GM18873 (cell line): ENCODE data around the gene TTPAL.

Source experiments
- ATAC-seq: cut with Tn5 transposase; IDR thresholded peaks from one replicate; pipeline ENCODE4 v1.9.1; 2021; ENCODE audit warnings: mild to moderate bottlenecking, moderate library complexity, moderate number of reproducible peaks; ENCODE audit not compliant: unreplicated experiment, low FRiP score

TTPAL gene

DNA sequence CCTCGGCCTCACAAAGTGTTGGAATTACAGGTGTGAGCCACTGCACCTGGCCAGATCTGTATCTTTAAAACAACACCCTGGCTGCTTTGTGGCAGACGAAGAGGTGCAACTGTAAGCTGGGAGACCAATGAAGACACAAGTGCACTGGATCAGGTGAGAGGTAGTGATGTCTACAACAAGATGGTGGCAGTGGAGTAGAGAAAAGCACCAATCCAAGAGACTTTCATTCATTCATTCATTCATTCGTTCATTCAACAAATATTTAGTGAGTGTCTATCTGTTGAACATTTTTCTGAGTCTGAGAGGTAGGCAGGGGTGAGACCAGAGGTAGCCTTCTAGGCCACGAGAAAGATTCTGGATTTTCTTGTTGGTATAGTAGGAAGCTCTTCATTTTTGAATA is 36.9 kb upstream of the TTPAL start:
- ATAC-seq = no peak

DNA sequence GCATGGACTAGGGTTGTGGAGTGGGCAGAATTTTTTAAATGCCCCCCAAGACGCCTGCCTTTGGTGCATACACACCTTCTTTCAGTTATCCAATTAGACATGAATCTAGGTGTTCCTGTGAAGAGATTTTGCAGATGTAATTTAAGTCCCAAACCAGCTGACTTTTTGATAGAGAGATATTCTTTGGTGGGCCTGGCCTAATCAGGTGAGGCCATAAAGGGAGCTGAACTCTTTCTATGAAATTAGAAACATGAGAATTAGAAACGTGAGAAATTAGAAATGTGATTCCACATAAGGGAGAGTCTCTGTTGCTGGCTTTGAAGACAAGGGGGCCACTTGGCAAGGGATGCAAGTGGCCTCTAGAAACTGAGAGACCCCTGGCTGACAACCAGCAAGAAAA is 36.4 kb upstream of the TTPAL start:
- ATAC-seq = no peak

DNA sequence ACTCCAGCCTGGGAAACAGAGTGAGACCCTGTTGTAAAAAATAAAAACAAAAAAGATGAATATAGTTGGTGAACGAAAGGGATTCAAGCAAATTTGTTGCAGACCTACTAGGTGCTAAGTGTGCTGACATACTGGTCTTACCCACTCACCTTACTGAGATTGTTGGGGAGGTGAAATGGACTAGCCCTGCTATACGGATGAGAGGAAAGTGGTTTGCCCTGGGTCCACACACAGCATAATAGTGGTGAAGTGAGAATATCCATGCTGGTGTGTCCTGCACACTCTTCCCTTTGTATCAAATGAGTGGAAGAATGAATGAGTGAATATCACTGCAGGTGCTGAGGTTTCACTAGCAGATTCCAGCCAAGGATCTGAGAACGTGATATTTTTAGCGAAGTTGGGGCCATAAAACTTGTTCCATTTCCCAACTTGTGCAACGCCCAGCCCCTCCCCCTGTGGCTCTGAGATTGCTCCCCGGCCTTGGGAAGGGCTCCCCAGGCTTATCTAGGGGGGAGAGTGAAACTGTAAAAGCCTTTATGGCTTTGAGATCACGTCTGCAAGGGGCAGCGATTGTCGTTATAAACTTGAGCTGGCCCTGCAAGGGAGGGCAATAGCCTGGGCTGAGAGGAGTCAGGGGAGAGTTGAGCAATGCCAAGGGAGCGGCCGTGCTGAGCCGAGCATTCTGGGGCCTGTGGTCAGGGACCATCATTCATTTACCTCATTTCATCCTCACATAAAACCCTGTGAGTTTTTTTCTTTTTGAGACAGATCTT is 33.2 kb upstream of the TTPAL start:
- no peak for ATAC-seq

DNA sequence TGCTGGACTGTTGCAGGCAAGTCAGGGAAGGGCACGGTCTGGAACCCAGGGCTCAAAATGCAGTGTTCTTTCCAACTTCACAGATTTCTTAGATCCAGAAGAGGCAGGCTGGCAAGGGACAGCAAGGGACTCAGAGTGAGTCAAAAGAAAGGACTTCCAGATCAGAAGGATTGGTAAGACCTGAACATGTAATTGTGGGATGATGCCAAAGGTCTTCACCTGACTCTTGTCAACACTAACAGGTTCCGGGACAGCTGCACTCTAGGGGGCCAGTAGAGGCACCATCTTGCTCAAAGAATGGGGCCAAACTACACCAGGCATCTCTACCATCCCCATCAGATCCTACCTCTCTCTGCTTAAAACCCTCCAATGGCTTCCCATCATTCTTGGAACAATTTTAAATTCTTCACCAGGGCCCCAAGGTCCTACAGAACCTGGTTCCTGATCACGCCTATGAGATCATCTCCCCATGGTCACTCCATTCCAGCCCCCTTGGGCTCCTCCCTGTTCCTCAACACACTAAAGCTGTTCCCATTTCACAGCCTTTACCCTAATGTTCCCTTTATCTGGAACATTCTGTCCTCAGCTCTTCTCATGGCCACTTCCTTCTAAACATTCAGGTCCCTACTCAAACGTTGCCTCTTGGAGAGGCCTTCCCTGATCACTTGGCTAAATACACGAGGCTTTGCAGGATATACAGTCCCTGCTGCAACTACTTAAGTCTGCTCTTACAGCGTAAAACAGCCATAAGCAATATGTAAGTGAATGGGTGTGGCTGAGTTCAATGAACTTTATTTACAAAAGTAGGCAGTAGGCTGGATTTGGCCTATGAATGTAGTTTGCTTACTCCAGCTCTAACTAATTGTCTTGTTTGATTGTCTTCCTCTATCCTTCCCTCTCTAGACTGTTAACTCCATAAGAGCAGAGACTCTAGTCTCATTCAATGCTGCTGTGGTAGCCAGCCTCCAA is 29.6 kb upstream of the TTPAL start:
- ATAC-seq = no peak

DNA sequence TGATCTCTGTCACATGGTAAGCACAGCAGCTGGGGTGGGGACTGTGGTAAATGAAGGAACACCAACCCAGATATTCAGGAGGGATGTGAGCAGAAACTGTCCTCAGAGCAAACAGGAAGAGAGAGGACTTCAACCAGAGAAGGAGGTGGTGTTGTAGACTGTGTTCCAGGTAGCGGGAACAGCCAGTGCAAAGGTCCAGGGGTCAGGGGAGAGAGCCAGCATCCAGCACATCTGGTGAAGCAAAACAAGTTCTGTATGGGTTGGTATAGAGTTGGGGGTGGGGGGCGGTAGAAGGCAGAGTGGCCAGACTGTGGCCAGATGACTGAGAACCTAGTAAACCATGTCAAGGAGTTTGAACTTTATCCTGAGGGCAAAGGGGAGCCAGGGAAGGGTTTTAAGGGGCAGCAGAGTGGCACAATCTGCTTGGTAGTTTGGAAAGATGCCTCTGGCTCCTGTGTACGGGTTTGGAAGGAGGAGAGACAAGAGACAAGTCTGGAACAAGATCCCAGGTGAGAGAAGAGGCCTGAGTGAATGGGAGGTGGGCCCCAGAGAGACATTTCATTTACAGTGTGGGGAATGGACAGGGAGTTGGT is 27.8 kb upstream of the TTPAL start:
- ATAC-seq = no peak

DNA sequence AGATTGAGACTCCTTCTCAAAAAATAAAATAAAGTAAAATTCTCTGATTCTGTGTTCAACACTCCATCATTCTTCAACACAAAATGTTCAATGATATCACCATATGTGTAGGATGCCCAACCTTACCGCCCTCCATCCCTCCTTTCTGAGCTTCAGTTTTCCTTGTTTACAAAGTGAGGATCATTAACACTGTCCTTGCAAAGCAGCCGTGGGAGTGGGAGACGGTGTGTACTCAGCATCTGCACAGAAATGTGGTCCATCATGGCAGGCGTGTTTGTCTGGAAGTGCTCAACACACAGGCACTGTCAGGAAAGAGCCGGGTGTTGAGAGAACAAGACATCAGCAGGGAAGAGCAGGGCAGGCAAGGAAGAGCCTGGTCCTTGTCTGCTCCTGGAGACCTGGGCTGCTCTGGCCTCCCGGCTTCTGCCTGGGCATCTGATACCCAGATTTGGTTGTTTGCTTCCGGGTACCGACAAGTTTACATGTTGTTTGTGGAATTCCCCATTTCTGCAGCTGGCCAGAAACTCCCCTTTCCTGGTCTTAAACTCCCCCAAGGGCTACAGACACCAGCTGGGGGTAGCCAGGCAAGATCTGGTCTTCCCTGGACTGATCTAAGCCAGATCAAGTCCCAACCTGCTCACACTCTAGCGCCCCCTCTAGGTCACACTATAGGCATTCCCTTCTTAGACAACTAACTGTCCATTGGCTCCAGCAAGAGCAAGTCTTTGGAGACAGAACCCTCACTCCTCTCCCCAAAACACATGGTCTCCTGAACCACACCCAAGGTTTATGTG is 26.7 kb upstream of the TTPAL start:
- no peak for ATAC-seq

DNA sequence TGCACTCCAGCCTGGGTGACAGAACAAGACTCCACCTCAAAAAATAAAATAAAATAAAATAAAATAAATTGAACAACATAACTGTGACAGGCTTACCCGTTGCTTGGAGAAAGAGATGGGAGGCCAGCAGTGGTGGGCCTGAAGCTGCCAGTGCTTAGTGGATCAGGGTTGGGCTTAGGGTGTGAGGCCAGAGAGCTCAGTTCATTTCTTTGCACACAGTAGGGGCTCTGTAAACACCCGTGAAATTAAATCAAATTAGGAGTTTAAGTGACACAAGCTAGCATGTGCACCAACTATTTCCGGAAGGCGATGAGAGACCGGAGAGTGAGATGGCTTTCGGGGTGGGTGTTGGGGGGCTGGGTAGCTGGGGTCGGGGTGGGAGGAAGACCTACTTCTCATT is 25.8 kb upstream of the TTPAL start:
- ATAC-seq = no peak

DNA sequence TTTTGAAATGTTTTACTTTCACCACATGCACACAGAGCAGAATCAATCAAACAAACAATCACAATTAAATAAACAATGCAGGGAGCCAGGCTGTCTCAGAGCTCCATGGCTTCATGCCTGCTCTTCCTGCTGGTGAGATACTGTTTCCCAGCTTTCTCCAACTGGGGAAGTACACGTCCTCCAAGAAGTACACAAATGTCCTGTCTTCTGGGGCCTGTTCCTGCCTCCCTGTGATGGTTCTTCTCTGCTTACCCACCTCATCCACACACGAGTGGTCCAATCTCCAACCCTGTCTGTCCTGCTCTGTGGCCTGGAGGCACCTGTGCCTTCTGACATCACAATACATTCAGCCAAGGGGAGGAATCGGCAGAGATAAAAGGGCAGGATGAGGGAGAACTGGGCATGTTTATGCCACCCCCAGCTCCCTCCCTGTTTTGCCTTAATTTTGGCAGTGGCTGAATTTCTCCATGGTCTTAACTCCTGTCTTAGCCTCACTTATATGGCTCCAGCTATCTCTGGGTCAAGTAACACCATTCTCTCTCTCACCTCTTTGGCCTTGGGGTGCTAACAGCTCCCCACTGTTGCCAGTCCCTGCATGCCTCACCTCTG is 25.3 kb upstream of the TTPAL start:
- ATAC-seq = no peak

DNA sequence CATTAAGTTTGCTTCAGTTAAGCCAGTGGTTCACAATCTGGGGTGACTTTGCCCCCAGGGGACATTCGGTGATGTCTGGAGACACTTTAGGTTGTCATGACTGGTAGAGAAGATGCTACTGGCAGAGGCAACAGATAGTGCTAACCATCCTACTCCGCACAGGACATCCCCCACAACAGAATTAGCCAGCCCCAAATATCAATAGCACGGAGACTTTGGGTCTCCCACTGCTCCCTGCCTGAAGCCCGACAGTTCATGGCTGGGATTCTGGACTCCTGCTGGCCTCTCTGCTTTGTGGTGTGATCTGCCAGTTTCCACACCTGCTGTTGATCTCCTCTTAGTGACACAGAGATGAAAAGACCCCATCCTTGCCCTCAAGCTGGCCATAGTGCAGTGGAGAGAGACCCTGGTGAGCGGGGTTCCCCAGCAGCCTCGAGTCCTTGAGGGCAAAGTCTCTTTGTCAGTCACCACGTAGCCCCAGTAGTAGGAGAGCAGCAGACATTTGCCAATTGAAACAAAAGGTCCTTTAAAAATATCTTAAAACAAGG is 24.7 kb upstream of the TTPAL start:
- ATAC-seq = no peak

DNA sequence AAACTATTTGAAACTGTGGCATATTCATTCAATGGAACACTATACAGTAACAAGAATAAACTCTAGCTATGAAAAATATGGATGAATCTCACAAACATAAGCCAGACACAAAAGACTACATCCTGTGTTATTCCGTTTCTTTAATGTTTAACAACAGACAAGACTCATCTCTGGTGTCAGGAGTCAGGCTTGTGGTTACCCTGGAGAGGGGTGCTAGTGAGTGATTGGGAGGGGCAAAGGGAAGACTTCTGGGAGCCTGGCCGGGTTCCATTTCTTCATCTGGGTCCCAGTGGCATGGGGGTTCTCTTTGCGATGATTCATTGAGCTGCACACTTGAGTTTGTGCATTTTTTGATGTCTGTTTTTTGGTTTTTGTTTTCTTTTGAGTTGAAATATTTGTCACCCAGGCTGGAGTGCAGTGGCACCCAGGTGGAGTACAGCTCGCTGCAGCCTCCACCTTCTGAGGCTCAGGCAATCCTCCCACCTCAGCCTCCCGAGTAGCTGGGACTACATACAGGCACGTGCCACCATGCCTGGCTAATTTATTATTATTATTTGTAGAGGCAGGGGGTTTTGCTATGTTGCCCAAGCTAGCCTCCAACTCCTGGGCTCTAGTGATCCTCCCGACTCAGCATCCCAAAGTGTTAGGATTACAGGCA is 21.2 kb upstream of the TTPAL start:
- no peak for ATAC-seq

DNA sequence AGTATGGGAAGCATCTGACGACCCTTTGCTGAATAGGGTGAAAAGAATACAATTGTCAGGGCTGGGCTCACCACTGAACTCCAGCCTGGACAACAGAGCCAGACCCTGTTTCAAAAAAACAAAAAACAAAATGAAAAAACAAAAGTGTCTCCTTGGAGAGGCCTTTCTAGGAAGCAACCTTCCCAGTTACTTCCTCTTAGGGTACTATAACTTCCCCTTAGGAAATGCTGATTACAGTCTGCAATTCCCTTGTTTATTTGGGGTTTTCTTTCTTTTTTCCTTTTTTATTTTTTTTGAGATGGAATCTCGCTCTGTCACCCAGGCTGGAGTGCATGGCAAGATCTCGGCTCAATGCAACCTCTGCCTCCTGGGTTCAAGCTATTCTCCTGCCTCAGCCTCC is 20.5 kb upstream of the TTPAL start:
- no peak for ATAC-seq

DNA sequence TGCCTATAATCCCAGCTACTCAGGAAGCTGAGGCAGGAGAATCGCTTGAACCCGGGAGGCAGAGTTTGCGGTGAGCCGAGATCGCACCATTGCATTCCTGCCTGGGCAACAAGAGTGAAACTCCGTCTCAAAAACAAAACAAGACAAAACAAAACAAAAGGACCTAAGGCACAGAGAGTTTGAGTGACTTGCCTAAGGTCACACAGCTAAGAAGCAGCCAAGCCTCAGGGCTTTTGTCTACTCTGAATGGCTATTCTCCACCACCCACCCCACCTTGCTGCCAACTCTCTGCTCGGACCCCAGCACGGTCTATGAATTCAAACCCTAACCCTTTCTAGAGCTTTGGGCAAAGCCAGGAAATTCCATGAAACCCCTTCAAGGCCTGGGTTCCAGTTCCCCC is 19.1 kb upstream of the TTPAL start:
- no peak for ATAC-seq

DNA sequence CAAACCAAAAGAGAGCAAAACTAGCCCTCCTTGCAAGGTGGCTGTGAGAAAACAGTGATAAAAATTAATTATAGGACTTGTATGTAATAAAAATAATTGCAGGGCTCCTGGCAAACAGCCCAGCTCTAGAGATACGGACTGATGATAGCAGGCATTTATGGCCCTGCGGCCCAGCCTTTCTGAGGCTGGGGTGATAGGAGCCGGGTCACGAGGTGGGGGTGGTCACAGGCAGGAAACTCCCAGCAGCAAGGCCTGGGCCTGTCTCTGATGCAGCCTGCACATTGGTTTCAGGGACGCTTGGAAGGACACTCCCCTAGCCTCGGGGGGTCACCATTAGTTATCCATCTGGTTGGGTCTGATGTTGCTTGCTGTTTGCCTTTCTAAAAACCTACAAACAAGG is 18.7 kb upstream of the TTPAL start:
- no peak for ATAC-seq

DNA sequence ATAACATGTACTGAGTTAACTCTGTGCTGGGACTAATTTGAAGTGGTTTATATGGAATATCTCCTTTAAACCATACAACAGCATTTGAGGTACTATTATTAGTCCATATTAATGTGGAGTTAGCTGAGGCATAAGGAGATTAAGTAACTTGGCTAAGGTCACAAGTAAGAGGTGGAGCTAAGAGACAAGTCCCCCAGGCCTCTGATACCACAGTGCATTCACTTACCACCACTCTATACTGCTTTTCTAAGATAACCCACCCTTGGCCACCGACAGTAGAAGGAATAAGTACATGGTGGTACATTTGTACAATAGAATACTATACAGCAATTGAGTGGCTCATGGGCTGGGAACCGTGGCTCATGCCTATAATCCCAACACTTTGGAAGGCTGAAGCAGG is 16.4 kb upstream of the TTPAL start:
- no peak for ATAC-seq

DNA sequence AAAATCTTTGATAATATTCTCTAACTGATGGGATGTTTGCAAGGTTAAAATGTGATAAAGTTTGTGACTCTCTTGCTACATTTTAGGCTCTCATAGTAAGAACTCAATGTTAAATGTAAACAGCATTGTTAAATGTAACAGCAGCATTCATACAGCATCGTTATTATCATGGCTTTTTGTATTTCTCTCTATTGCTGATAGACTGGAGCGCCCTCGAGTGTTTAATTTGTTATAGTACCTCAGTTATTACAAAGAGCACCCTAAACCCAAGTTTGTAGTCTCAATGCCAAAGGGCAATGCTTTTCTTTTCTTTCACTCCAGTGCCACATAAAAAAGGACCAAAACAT is 14.9 kb upstream of the TTPAL start:
- no peak for ATAC-seq

DNA sequence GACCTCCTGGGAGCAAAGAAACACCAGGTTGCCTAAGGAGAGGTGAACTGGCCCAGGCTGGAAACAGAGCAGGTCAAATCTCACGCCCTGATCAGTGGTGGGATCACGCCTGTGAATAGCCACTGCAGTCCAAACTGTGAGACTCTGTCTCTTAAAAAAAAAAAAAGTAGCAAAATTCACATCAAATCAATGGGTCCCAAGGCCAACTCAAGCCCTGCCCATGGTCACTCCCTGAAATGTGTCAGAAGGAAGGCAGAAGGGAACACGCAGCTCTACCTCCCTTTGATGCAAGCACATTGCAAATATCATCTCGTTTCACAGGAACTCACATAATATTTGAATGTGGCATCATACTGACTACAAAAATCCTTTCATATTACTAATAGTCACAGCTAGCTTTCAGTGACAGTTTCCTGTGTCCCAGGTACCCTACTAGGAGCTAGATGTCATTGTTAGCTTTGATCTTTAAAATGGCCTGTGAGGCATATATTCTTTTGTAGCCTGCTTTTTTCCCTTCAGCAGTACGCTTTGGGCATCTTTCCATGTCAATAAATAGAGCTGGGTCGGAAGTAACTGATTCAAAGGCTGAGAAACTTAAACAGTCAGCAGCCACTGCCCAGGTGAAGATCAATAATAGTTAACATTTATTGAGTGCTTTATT is 14.4 kb upstream of the TTPAL start:
- no peak for ATAC-seq

DNA sequence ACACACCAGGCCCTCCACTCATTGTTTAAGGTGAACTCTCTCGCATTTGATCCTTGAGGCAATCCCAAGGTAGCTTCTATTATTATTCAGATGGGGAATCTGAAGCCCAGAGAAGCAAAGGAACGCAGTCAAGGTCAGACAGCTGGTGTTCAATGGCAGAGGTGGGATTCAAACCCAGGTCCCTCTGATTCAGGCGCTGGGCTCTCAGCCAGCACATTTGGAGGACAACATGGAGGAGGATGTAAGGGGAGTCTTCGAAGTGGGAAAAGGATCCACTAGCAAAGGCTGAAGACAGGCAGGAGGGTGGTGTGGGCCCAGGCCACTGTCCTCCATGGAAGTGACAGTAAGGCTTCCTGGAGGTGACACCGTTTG is 13.9 kb upstream of the TTPAL start:
- no peak for ATAC-seq

DNA sequence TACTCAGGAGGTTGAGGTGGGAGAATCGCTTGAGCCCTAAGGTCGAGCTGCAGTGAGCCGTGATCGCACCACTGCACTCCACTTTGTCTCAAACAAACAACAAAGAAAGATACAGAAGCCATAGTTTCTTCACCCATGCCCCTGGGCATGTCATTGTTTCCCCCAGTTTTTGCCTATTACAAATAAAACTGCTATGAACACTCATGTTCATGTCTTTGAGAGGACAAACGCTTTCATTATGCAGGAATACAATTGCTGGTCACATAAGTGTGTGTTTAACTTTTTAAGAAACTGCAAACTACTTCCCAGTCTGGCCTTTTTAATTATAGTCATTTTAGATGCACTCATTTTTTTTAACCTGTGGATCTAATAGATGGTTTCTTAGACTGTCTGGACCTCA is 12.2 kb upstream of the TTPAL start:
- ATAC-seq = no peak

DNA sequence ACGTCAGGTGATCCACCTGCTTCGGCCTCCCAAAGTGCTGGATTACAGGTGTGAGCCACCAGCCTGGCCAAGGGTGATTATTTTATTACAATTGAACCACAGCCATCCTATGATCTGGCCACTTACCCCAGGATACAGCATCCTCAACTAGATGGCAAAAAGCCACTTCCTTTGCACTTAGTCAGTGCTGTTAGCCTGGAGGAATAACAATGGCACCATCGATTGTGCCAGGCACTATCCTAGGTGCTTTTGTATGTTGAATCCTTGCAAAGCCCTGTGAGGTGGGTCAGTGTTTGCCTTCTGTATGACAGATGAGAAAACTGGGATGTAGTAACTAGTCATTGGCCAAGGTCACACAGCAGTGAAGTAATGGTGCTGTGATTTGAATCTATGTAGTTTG is 11.2 kb upstream of the TTPAL start:
- ATAC-seq = no peak
